ENCODE measurements around the gene XPO6. TPM values are rescaled to one million over a fixed set of nuclear protein-coding genes. Genes with fewer than 3 reads are reported as not detected.

The XPO6 gene
- total and polyA plus RNA-seq, 5 donors: 19.9 to 36.4 (median 32.2) TPM

GRCh38 chr16:28167730-28168129, 44.0 kb downstream of the XPO6 start:
- DNase-seq: no peak
- WGBS: 92% methylated on average over 3 of the region's 3 CpGs
- no peak overlapping the region for H3K27ac ChIP-seq (ENCODE audit: low read length)

GRCh38 chr16:28167221-28167620, 44.5 kb downstream of the XPO6 start:
- no peak overlapping the region for H3K4me3 ChIP-seq (ENCODE audit: low read length)
- H3K4me1 ChIP-seq (ENCODE audit: control insufficient read depth, insufficient read depth, low read length): no peaks in the 10 kb centered on the region
- no peaks in the 10 kb centered on the region for H3K9me3 ChIP-seq (ENCODE audit: control insufficient read depth, low read length)
- DNase-seq: no peak
- ATAC-seq: no peak
- H3K27ac ChIP-seq (ENCODE audit: low read length): no peak overlapping the region
- intact Hi-C loops (cut with DNase I): loop anchor here in 1 of 4 donors (10.0 kb wide), 1 partner anchor 62 kb away; no protein-coding TSS in a partner anchor
- no peaks in the 10 kb centered on the region for H3K27me3 ChIP-seq (ENCODE audit: control insufficient read depth, insufficient read depth)
- 94% methylated on average over 7 of the region's 7 CpGs for WGBS

More at GRCh38 chr16:28167730-28168129, 44.0 kb downstream of the XPO6 start:
- Histone ChIP-seq H3K4me1 (ENCODE audit: control insufficient read depth, insufficient read depth, low read length) (no peaks in the 10 kb centered on the region), H3K4me3 (ENCODE audit: low read length) (no peak overlapping the region), H3K9me3 (ENCODE audit: control insufficient read depth, low read length) (no peaks in the 10 kb centered on the region), H3K27me3 (ENCODE audit: control insufficient read depth, insufficient read depth) (no peaks in the 10 kb centered on the region)
- ATAC-seq: no peak
- intact Hi-C loops (cut with DNase I): loop anchor here in 1 of 4 donors (10.0 kb wide), 1 partner anchor 63 kb away; no protein-coding TSS in a partner anchor

GRCh38 chr16:28166394-28167208, 45.2 kb downstream of the XPO6 start:
- H3K4me3 ChIP-seq (ENCODE audit: low read length): no peak overlapping the region
- WGBS: 90% methylated on average over 5 of the region's 5 CpGs
- no peak for ATAC-seq
- H3K27ac ChIP-seq (ENCODE audit: low read length): no peak overlapping the region
- H3K9me3 ChIP-seq (ENCODE audit: control insufficient read depth, low read length): no peaks in the 10 kb centered on the region
- H3K4me1 ChIP-seq (ENCODE audit: control insufficient read depth, insufficient read depth, low read length): no peaks in the 10 kb centered on the region
- no peaks in the 10 kb centered on the region for H3K27me3 ChIP-seq (ENCODE audit: control insufficient read depth, insufficient read depth)
- intact Hi-C loops (cut with DNase I): loop anchor here in 1 of 4 donors (10.0 kb wide), 1 partner anchor 62 kb away; no protein-coding TSS in a partner anchor
- no peak for DNase-seq

- no peak overlapping the region for H3K4me3 ChIP-seq (ENCODE audit: low read length)
- 78% methylated on average over 1 of the region's 1 CpG for WGBS
- ATAC-seq (no peak), DNase-seq (no peak)
- intact Hi-C loops (cut with DNase I): loop anchor here in 1 of 4 donors (10.0 kb wide), 1 partner anchor 61 kb away; no protein-coding TSS in a partner anchor
- H3K4me1 ChIP-seq (ENCODE audit: control insufficient read depth, insufficient read depth, low read length): no peaks in the 10 kb centered on the region
- no peaks in the 10 kb centered on the region for H3K27me3 ChIP-seq (ENCODE audit: control insufficient read depth, insufficient read depth)
- H3K27ac ChIP-seq (ENCODE audit: low read length): no peak overlapping the region
- H3K9me3 ChIP-seq (ENCODE audit: control insufficient read depth, low read length): no peaks in the 10 kb centered on the region
Measured at GRCh38 chr16:28165598-28165997, 46.2 kb downstream of the XPO6 start.

GRCh38 chr16:28164140-28164539, 47.6 kb downstream of the XPO6 start:
- Histone ChIP-seq H3K4me3 (ENCODE audit: low read length) (no peak overlapping the region), H3K27me3 (ENCODE audit: control insufficient read depth, insufficient read depth) (no peaks in the 10 kb centered on the region), H3K27ac (ENCODE audit: low read length) (no peak overlapping the region), H3K4me1 (ENCODE audit: control insufficient read depth, insufficient read depth, low read length) (no peaks in the 10 kb centered on the region), H3K9me3 (ENCODE audit: control insufficient read depth, low read length) (no peaks in the 10 kb centered on the region)
- ATAC-seq: peak; percentile 71
- intact Hi-C loops (cut with DNase I): loop anchor here in 1 of 4 donors (10.0 kb wide), 1 partner anchor 59 kb away; no protein-coding TSS in a partner anchor
- DNase-seq: no peak
- 55% methylated on average over 2 of the region's 2 CpGs for WGBS

GRCh38 chr16:28163699-28164098, 48.1 kb downstream of the XPO6 start:
- intact Hi-C loops (cut with DNase I): loop anchor here in 1 of 4 donors (10.0 kb wide), 1 partner anchor 59 kb away; no protein-coding TSS in a partner anchor
- ATAC-seq: peak in 1 of 2 donors; percentile 22

GRCh38 chr16:28162326-28162877, 49.4 kb downstream of the XPO6 start:
- Histone ChIP-seq H3K27ac (ENCODE audit: low read length) (no peak overlapping the region), H3K9me3 (ENCODE audit: control insufficient read depth, low read length) (no peaks in the 10 kb centered on the region), H3K4me1 (ENCODE audit: control insufficient read depth, insufficient read depth, low read length) (no peaks in the 10 kb centered on the region), H3K4me3 (ENCODE audit: low read length) (no peak overlapping the region), H3K27me3 (ENCODE audit: control insufficient read depth, insufficient read depth) (no peaks in the 10 kb centered on the region)
- intact Hi-C loops (cut with DNase I): loop anchor here in 1 of 4 donors (10.0 kb wide), 1 partner anchor 58 kb away; no protein-coding TSS in a partner anchor
- ATAC-seq (no peak), DNase-seq (no peak)
- WGBS: 90% methylated on average over 6 of the region's 6 CpGs

More at GRCh38 chr16:28163699-28164098, 48.1 kb downstream of the XPO6 start:
- Histone ChIP-seq H3K4me1 (ENCODE audit: control insufficient read depth, insufficient read depth, low read length) (no peaks in the 10 kb centered on the region), H3K9me3 (ENCODE audit: control insufficient read depth, low read length) (no peaks in the 10 kb centered on the region), H3K27me3 (ENCODE audit: control insufficient read depth, insufficient read depth) (no peaks in the 10 kb centered on the region), H3K27ac (ENCODE audit: low read length) (no peak overlapping the region), H3K4me3 (ENCODE audit: low read length) (no peak overlapping the region)
- WGBS: 68% methylated on average over 4 of the region's 4 CpGs
- no peak for DNase-seq

GRCh38 chr16:28161626-28162025, 50.1 kb downstream of the XPO6 start:
- Histone ChIP-seq H3K4me1 (ENCODE audit: control insufficient read depth, insufficient read depth, low read length) (no peaks in the 10 kb centered on the region), H3K9me3 (ENCODE audit: control insufficient read depth, low read length) (no peaks in the 10 kb centered on the region), H3K4me3 (ENCODE audit: low read length) (no peak overlapping the region), H3K27me3 (ENCODE audit: control insufficient read depth, insufficient read depth) (no peaks in the 10 kb centered on the region), H3K27ac (ENCODE audit: low read length) (no peak overlapping the region)
- intact Hi-C loops (cut with DNase I): loop anchor here in 1 of 4 donors (10.0 kb wide), 1 partner anchor 57 kb away; no protein-coding TSS in a partner anchor
- no peak for ATAC-seq
- no peak for DNase-seq

GRCh38 chr16:28158136-28158535, 53.6 kb downstream of the XPO6 start:
- 54% methylated on average over 1 of the region's 1 CpG for WGBS
- DNase-seq (no peak), ATAC-seq (peak; percentile 53 to 83)
- no peak overlapping the region for H3K4me3 ChIP-seq (ENCODE audit: low read length)
- no peaks in the 10 kb centered on the region for H3K27me3 ChIP-seq (ENCODE audit: control insufficient read depth, insufficient read depth)
- H3K4me1 ChIP-seq (ENCODE audit: control insufficient read depth, insufficient read depth, low read length): no peaks in the 10 kb centered on the region
- intact Hi-C loops (cut with DNase I): no loop called here
- H3K9me3 ChIP-seq (ENCODE audit: control insufficient read depth, low read length): no peaks in the 10 kb centered on the region
- no peak overlapping the region for H3K27ac ChIP-seq (ENCODE audit: low read length)

- Histone ChIP-seq H3K4me3 (ENCODE audit: low read length) (no peak overlapping the region), H3K4me1 (ENCODE audit: control insufficient read depth, insufficient read depth, low read length) (no peaks in the 10 kb centered on the region), H3K27ac (ENCODE audit: low read length) (no peak overlapping the region), H3K9me3 (ENCODE audit: control insufficient read depth, low read length) (no peaks in the 10 kb centered on the region), H3K27me3 (ENCODE audit: control insufficient read depth, insufficient read depth) (no peaks in the 10 kb centered on the region)
- 98% methylated on average over 10 of the region's 10 CpGs for WGBS
- intact Hi-C loops (cut with DNase I): no loop called here
- DNase-seq (no peak), ATAC-seq (no peak)
Measured at GRCh38 chr16:28156056-28156680, 55.6 kb downstream of the XPO6 start.

GRCh38 chr16:28155293-28155692, 56.5 kb downstream of the XPO6 start:
- 81% methylated on average over 3 of the region's 3 CpGs for WGBS
- ATAC-seq (no peak), DNase-seq (no peak)
- Histone ChIP-seq H3K9me3 (ENCODE audit: control insufficient read depth, low read length) (no peaks in the 10 kb centered on the region), H3K4me3 (ENCODE audit: low read length) (no peak overlapping the region), H3K27ac (ENCODE audit: low read length) (no peak overlapping the region), H3K27me3 (ENCODE audit: control insufficient read depth, insufficient read depth) (no peaks in the 10 kb centered on the region), H3K4me1 (ENCODE audit: control insufficient read depth, insufficient read depth, low read length) (no peaks in the 10 kb centered on the region)
- intact Hi-C loops (cut with DNase I): no loop called here
